Measurements from ENCODE around the gene ADGRV1.

Gene ADGRV1

GRCh38 chr5:91146905-91147600 lies 588.5 kb downstream of the ADGRV1 start:
- no peak for DNase-seq

DNA sequence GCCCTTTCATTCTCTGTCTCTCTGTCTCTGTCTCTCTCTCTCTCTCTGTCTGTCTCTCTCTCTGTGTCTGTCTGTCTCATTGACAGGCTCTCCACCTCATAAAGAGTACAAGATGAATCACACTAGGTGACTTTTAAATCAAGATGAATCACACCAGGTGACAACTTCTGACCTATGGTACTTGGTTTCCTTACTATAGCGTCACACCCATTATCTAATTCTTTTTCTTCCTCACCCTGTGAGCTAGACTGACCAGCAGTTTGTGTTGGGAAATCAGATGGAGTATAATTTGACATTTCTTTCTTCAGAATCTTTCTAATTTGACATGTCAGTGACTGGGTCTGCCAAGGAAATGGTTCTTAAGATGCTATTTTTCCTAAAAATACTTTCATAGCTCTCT lies 591.6 kb downstream of the ADGRV1 start:
- no peak for DNase-seq

- DNase-seq = no peak
Measured at GRCh38 chr5:91150636-91151035, 592.0 kb downstream of the ADGRV1 start.

DNA sequence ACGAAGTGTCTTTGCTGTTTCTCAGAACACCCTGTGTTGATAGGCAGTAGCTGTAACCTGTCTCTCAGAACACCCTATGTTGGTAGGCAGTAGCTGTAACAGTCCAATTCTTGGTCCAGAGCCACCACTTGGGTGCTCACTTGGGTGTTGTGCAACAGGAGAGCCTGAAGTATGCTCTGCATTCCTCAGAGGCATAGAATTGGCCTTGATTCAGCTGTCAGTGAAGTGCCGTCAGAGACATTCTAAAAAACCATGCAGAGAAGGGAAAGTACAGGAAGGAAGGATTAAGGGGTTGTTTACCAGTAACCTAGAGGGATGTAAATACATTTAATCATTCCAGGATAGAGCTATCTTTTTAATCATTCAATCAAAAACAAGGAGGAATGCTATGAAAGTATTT lies 593.4 kb downstream of the ADGRV1 start:
- no peak for DNase-seq

DNA sequence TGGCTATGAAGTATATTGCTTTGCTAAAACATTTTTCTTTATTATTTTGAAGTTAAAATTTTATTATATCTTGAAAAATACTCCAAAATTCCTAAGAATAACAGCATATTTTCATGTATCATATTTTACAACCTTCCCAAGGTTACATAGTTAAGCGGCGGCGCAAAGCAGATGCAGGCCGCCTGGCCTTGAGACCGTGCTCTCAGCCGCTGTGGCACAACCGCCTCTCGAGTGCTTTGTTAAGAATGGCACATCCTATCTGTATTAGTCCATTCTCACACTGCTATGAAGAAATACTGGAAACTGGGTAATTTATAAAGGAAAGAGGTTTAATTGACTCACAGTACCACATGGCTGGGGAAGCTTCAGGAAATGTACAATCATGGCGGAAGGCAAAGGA lies 595.7 kb downstream of the ADGRV1 start:
- no peak for DNase-seq

- DNase-seq = no peak
Measured at GRCh38 chr5:91155274-91155673, 596.7 kb downstream of the ADGRV1 start.

- DNase-seq = no peak
Measured at GRCh38 chr5:91156242-91156641, 597.6 kb downstream of the ADGRV1 start.

DNA sequence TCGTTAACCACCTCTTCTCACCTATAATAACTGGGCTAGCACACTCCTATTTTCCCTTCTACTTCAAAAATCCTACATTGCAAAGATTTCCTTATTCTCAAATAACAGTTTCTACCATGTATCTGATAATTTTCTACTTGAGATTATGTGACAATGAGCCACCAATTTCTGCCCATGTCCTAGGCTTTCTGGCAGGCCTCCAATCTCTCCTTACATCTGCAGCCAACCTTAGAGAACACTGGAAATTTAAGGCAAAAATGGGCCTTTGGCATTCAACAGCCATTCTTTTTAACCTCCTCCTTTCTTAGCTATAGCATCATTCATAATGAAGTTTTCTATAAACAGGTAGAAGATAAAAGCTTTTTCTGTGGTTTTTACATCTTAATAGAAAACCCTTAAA lies 599.4 kb downstream of the ADGRV1 start:
- no peak for DNase-seq

GRCh38 chr5:91159647-91160046 lies 601.0 kb downstream of the ADGRV1 start:
- DNase-seq = no peak

GRCh38 chr5:91160714-91161285 lies 602.2 kb downstream of the ADGRV1 start:
- no peak for DNase-seq

DNA sequence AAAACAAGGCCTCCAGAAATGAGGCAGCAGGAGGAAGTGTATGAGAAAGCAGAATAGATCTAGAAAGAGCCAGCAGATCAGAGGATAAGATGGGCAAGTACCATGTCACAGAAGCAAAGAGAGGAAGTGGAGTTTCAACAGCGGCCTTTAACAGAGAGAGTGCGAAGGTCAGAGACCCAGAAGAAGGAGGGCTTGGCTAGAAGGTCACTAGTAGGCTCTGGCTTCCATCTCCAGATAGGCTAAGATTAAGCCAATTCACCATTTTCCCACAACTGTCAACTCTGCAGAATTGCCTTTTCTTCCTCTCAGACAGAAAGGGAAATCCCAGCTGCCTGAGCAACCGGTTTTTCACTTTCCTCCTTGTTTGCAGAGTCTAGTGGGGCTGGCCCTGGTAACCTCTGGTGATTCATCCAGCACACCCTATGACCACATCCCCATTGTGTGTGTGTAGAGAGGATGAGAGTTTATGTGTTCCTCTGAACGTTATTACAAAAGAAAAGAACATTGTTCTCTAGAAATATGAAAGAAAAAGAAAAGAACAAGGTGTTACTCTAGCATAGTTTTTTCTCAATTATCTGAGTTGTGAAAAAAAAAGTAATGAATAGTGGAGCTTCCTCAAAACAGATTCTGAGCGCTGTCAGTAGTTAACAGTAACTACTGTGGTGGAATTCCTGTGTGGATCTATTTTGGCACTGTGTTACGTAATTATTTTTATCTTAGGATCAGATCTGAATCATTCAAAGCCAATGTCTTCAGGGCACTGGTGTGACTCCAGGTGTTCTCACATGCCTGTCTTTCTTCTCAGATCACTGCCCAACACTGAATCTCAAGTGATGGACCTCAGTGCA lies 604.2 kb downstream of the ADGRV1 start:
- DNase-seq = peak; percentile 61 to 69

GRCh38 chr5:91164424-91164823 lies 605.8 kb downstream of the ADGRV1 start:
- DNase-seq = no peak

DNA sequence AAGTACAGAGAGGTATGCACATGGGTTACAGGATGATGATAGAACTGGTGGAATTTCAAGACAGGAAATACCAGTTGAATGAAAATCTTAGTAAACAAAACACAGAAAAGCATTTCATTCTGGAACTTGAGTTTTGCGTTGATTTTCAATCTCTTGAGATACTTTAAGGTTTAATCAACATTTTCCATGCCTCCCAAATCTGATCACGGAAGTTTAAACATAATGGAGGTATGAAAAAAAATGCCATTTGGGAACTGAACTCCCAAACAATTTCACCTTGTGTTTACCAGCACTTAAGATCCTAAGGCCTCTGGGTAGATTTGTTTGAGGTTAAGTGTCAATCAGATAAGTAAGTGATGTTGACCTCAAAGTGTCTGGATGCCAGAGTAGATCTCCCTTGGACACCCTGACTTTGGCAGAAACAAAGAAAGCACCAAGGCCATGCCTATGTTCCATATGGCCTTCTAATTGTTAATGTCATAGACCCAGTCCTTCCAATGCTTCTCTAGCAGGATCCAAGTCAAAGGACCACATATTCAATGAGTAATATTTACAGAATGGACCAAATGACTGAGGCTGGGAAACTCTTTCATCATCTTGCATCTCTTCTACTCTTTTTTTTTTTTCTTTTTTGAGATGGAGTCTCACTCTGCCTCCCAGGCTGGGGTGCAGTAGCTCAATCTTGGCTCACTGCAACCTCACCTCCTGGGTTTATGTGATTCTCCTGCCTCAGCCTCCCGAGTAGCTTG lies 607.6 kb downstream of the ADGRV1 start:
- DNase-seq = no peak

- DNase-seq = no peak
Measured at GRCh38 chr5:91168859-91169258, 610.3 kb downstream of the ADGRV1 start.

GRCh38 chr5:91170266-91170665 lies 611.7 kb downstream of the ADGRV1 start:
- no peak for DNase-seq

GRCh38 chr5:91171322-91171721 lies 612.7 kb downstream of the ADGRV1 start:
- DNase-seq = no peak

DNA sequence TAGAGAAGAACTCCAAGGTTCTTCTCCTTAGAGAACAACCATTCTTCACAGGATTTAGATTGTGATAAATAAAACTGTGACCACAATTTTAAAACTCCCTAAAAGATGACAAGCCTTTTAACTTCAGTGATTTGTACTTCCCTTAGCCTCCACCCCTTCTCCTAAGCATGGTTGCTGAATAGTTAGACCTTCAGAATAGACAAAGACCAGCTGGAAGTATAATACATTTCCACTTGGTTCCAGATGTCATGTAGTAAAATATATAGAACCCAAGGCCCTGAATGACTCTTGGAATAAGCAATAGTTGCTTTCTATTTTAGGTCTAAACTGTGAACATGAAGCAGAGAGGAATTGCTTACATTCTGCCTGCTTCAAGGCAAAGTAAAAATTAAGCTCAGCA lies 615.8 kb downstream of the ADGRV1 start:
- DNase-seq = no peak

GRCh38 chr5:91175708-91176107 lies 617.1 kb downstream of the ADGRV1 start:
- DNase-seq = no peak

DNA sequence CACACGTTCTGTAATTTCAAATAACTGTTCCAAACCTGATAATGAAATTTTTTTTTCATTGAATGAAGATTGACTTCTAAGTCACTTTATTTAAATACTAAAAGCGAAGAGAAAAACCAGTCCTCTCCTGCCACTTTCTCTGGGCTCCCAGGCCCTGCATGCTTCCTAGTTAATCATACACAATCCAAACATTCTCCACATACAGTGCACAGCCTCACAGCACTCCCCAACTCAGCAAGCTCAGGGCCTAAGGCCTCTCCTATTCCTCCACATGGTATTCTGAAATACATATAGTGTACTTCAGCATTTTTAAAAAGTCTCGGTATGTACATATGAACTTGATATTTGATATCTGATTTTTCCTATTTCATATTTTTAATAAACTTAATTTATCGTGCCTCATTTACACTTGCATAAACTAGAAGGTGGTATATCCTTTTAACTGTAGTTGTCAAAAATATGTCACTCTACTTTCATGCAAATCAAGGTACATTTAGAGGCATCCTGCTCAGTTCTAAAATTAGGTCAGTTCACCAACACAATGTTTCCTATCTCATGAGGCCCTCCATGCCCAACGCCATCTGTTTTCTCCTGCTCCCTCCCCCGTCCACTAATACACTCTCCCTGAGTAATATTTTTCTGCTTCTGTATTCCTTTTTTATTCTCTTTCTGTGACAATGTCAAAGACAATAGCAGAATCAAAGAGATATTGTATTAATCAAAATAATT lies 617.9 kb downstream of the ADGRV1 start:
- no peak for DNase-seq

DNA sequence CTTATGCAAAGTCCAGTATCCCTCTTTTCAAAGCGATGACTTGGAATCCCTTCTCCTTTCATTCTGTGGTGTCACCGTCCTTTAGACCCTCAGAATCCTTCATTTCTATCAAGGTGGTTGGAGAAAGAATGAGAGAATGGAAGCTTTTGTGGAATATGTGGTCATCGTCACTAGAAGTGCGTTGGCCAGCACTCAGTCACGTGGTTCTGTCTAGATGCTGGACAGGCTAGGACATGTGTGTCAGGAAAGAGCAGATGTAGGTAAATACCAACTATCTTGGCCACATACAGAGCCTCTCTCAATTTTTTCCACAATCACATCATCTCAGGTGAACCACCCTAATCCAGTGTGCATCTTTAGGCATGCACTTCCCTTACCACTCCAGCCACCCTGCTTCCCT lies 618.5 kb downstream of the ADGRV1 start:
- no peak for DNase-seq

GRCh38 chr5:91177639-91178038 lies 619.0 kb downstream of the ADGRV1 start:
- no peak for DNase-seq

- no peak for DNase-seq
Measured at GRCh38 chr5:91178461-91178860, 619.9 kb downstream of the ADGRV1 start.

GRCh38 chr5:91179018-91179417 lies 620.4 kb downstream of the ADGRV1 start:
- no peak for DNase-seq

Data from stimulated activated CD4-positive, alpha-beta T cell treated with anti-CD3 and anti-CD28 coated beads, Interleukin-2, amount 100 ng/mL, for 24 hours (primary cell).